ENCODE results near the gene CAGE1. TPM values are rescaled to one million over a fixed set of nuclear protein-coding genes. Genes with fewer than 3 reads are reported as not detected.

CAGE1 gene
- total and polyA plus RNA-seq, 8 donors: not detected

GRCh38 chr6:7391151-7391550, 1.6 kb upstream of the CAGE1 start:
- no peak overlapping the region for H3K27ac ChIP-seq
- intact Hi-C loops (cut with DNase I; ENCODE audit: low total_unique reads): loop anchor here (10.0 kb wide), 1 partner anchor 204 kb away; the partner anchor contains the start of gene SNRNP48
- H3K4me1 ChIP-seq: peaks cover 19 to 37% (median 28%) of the 10 kb centered on the region in 4 donors
- WGBS, 5 donors: 78 to 84% (median 81%) methylated on average over 4 of the region's 4 CpGs
- peaks cover 0 to 35% (median 32%) of the 10 kb centered on the region in 4 donors for H3K36me3 ChIP-seq
- H3K27me3 ChIP-seq: no peaks in the 10 kb centered on the region
- TF ChIP-seq POLR2AphosphoS5 (IDR thresholded peaks at IDR 0.05) (no peak), EP300 (IDR thresholded peaks at IDR 0.05) (no peak), POLR2A (IDR thresholded peaks at IDR 0.05) (no peak)
- TF ChIP-seq, protein P1, sequence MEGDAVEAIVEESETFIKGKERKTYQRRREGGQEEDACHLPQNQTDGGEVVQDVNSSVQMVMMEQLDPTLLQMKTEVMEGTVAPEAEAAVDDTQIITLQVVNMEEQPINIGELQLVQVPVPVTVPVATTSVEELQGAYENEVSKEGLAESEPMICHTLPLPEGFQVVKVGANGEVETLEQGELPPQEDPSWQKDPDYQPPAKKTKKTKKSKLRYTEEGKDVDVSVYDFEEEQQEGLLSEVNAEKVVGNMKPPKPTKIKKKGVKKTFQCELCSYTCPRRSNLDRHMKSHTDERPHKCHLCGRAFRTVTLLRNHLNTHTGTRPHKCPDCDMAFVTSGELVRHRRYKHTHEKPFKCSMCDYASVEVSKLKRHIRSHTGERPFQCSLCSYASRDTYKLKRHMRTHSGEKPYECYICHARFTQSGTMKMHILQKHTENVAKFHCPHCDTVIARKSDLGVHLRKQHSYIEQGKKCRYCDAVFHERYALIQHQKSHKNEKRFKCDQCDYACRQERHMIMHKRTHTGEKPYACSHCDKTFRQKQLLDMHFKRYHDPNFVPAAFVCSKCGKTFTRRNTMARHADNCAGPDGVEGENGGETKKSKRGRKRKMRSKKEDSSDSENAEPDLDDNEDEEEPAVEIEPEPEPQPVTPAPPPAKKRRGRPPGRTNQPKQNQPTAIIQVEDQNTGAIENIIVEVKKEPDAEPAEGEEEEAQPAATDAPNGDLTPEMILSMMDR (IDR thresholded peaks at IDR 0.05): no peak
- peak overlapping the region in 2 of 4 donors; percentile 72 to 91 for H3K4me3 ChIP-seq
- no peaks in the 10 kb centered on the region for H3K9me3 ChIP-seq
- no peak for DNase-seq

GRCh38 chr6:7390226-7390878, 810 bp upstream of the CAGE1 start:
- intact Hi-C loops (cut with DNase I; ENCODE audit: low total_unique reads): loop anchor here (10.0 kb wide), 1 partner anchor 204 kb away; the partner anchor contains the start of gene SNRNP48
- H3K27me3 ChIP-seq: no peaks in the 10 kb centered on the region

DNA sequence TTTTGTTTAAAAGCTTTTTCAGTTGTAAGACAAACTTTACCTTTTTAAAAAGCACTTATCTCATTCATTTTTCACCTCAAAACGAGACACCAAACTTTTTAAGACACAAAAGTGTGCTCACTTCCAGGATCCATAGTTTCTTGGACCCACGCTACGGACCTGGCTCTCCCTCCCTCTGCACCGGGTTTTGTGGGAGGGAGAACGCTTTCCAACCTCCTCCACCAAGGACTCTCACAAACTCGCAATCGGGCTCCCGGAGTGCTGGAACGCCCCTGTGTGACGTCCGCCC, 436 bp downstream of the CAGE1 start:
- peak in 1 of 2 donors; percentile 79 for DNase-seq
- Histone ChIP-seq H3K4me3 (peak overlapping the region; percentile 72 to 91 (median 84)), H3K36me3 (peaks cover 0 to 14% (median 12%) of the 10 kb centered on the region in 4 donors), H3K27me3 (no peaks in the 10 kb centered on the region), H3K9me3 (no peaks in the 10 kb centered on the region), H3K27ac (peak overlapping the region; percentile 87 to 95 (median 93)), H3K4me1 (peaks cover 19 to 37% (median 28%) of the 10 kb centered on the region in 4 donors)
- 0 to 1% (median 1%) methylated on average over 9 to 11 of the region's 11 CpGs for WGBS, 5 donors
- no peak for TF ChIP-seq POLR2A (IDR thresholded peaks at IDR 0.05)
- TF ChIP-seq EP300 (IDR thresholded peaks at IDR 0.05): no peak
- TF ChIP-seq, protein P1 (IDR thresholded peaks at IDR 0.05): no peak
- no peak for TF ChIP-seq POLR2AphosphoS5 (IDR thresholded peaks at IDR 0.05)
- intact Hi-C loops (cut with DNase I; ENCODE audit: low total_unique reads): no loop called here

More at GRCh38 chr6:7390226-7390878, 810 bp upstream of the CAGE1 start:
- TF ChIP-seq POLR2A (IDR thresholded peaks at IDR 0.05) (no peak), EP300 (IDR thresholded peaks at IDR 0.05) (no peak), POLR2AphosphoS5 (IDR thresholded peaks at IDR 0.05) (no peak)
- TF ChIP-seq, protein P1 (IDR thresholded peaks at IDR 0.05): peak in 1 of 7 experiments; percentile 2
- WGBS, 5 donors: 1 to 2% (median 2%) methylated on average over 14 of the region's 14 CpGs
- no peak for DNase-seq
- Histone ChIP-seq H3K4me3 (peak overlapping the region; percentile 72 to 91 (median 84)), H3K27ac (peak overlapping the region; percentile 87 to 95 (median 93)), H3K9me3 (no peaks in the 10 kb centered on the region), H3K36me3 (peaks cover 0 to 27% (median 24%) of the 10 kb centered on the region in 4 donors), H3K4me1 (peaks cover 19 to 37% (median 28%) of the 10 kb centered on the region in 4 donors)

DNA sequence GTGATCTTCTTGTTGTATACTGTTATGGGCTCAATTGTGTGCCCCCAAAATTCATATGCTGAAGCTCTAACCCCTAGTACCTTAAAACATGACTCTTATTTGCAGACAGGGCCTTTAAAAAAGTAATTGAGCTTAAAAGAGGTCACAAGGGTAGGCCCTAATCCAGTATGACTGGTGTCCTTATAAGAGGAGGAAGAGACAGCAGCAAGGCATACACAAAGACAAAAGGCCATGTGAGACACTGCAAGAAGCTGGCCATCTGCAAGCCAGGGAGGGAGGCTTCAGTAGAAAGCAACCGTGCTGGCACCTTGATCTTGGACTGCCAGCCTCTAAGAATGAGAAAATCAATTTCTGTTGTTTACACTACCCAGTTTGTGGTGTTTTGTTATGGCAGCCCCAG, 8.4 kb downstream of the CAGE1 start:
- H3K36me3 ChIP-seq: no peaks in the 10 kb centered on the region
- peaks cover 0 to 4% (median 0%) of the 10 kb centered on the region in 3 donors for H3K27me3 ChIP-seq
- no peak for DNase-seq
- TF ChIP-seq POLR2AphosphoS5 (IDR thresholded peaks at IDR 0.05): no peak
- no peak for TF ChIP-seq POLR2A (IDR thresholded peaks at IDR 0.05)
- TF ChIP-seq, protein P1 (IDR thresholded peaks at IDR 0.05): no peak
- 61 to 77% (median 76%) methylated on average over 1 of the region's 1 CpG for WGBS, 5 donors
- H3K9me3 ChIP-seq: no peaks in the 10 kb centered on the region
- intact Hi-C loops (cut with DNase I; ENCODE audit: low total_unique reads): no loop called here
- no peaks in the 10 kb centered on the region for H3K4me1 ChIP-seq
- no peak overlapping the region for H3K4me3 ChIP-seq
- H3K27ac ChIP-seq: no peak overlapping the region

Data from stomach (tissue), 9 donors.